A549 (cell line): Measurements from ENCODE around the gene STK17A.

Experiments used
- CTCF ChIP-seq: fragments of >200 bp; sonication (Bioruptor Twin); formaldehyde crosslinking; IDR thresholded peaks from 3 replicates; pipeline ENCODE4 v1.5.1; 2016
- EHF ChIP-seq: fragments of 250-450 bp; sonication (Bioruptor Pico); IDR thresholded peaks from 2 replicates; pipeline ENCODE4 v1.5.0; 2020; ENCODE audit warnings: mild to moderate bottlenecking
- EP300 ChIP-seq, 2 experiments: fragments of >200 bp; sonication (Bioruptor Twin); formaldehyde crosslinking; IDR thresholded peaks; 2 replicates in 1 of 2; 3 replicates in 1 of 2; pipeline ENCODE4 v1.6.1; 2016 to 2017
- ESRRA ChIP-seq: fragments of 150-350 bp; IDR thresholded peaks from 2 replicates; pipeline ENCODE4 v1.6.1; 2014; ENCODE audit warnings: mild to moderate bottlenecking, low read length, borderline replicate concordance
- JUN ChIP-seq, 2 experiments: fragments of >200 bp; sonication (Bioruptor Twin); formaldehyde crosslinking; IDR thresholded peaks; 2 replicates in 1 of 2; 3 replicates in 1 of 2; pipeline ENCODE4 v1.6.1; 2016 to 2017
- JUNB ChIP-seq: fragments of >200 bp; sonication (Bioruptor Twin); formaldehyde crosslinking; IDR thresholded peaks from 2 replicates; pipeline ENCODE4 v1.6.1; 2016
- KDM1A ChIP-seq: fragments of 200-600 bp; sonication (generic); IDR thresholded peaks from 2 replicates; pipeline ENCODE4 v1.6.1; 2016; ENCODE audit warnings: low read depth, mild to moderate bottlenecking
- NFE2L2 ChIP-seq: fragments of 150-350 bp; conservative IDR thresholded peaks from 2 replicates; pipeline ENCODE4 v1.6.1; 2014; ENCODE audit warnings: low read length
- NPAS2 ChIP-seq: fragments of 250-450 bp; sonication (Bioruptor Pico); IDR thresholded peaks from 2 replicates; pipeline ENCODE4 v1.8.0; 2022; ENCODE audit warnings: mild to moderate bottlenecking, moderate library complexity, borderline replicate concordance
- POLR2A ChIP-seq: IDR thresholded peaks from 2 replicates; pipeline ENCODE4 v1.6.1; 2012; ENCODE audit warnings: mild to moderate bottlenecking, low read length
- RAD21 ChIP-seq, 2 experiments: fragments of >200 bp in 1 of 2; sonication (Bioruptor Twin) in 1 of 2; formaldehyde crosslinking in 1 of 2; IDR thresholded peaks in 1 of 2; conservative IDR thresholded peaks in 1 of 2; 2 replicates in 1 of 2; 3 replicates in 1 of 2; pipeline ENCODE4 v1.6.1; 2012 to 2018; ENCODE audit warnings: inconsistent platforms in 1 of 2
- TFCP2L1 ChIP-seq: fragments of 250-450 bp; sonication (Bioruptor Pico); IDR thresholded peaks from 2 replicates; pipeline ENCODE4 v1.5.0; 2021; ENCODE audit warnings: mild to moderate bottlenecking
- USF2 ChIP-seq: fragments of 450-650 bp; IDR thresholded peaks from 2 replicates; pipeline ENCODE4 v1.6.1; 2014; ENCODE audit warnings: antibody characterized with exemption
- ZFP36 ChIP-seq: fragments of 450-650 bp; IDR thresholded peaks from 2 replicates; pipeline ENCODE4 v1.6.1; 2014; ENCODE audit warnings: borderline replicate concordance; ENCODE audit not compliant: partially characterized antibody

GRCh38 chr7:43600056-43600455, 17.1 kb downstream of the STK17A start:
- TF ChIP-seq CTCF (no peak), JUN (IDR thresholded peaks at IDR 0.05) (no peak), ESRRA (no peak), POLR2A (no peak), EP300 (IDR thresholded peaks at IDR 0.05) (no peak), KDM1A (no peak), JUNB (no peak), NFE2L2 (no peak), RAD21 (conservative IDR thresholded peaks at IDR 0.05 in 1 of 2, IDR thresholded peaks at IDR 0.05 in 1 of 2) (no peak), USF2 (no peak), NPAS2 (CRISPR knock-in tag) (no peak), ZFP36 (no peak), TFCP2L1 (CRISPR knock-in tag) (no peak), EHF (CRISPR knock-in tag) (no peak)
